Upper lobe of left lung (tissue), 6 donors: ENCODE measurements around the gene USH1C. TPM values are rescaled to one million over a fixed set of nuclear protein-coding genes. Genes with fewer than 3 reads are reported as not detected.

Experiments used
- ATAC-seq, 2 donors: fragments of 200-7000 bp; cut with Tn5 transposase; one replicate each; pipeline ENCODE4 v1.9.1; 2022; ENCODE audit warnings: mild to moderate bottlenecking in 2 of 2, moderate library complexity in 2 of 2; ENCODE audit not compliant: low FRiP score in 2 of 2
- DNase-seq, 2 donors: peaks; one replicate each; pipeline ENCODE4 v3.0.0-alpha.2; 2019 to 2020
- H3K27ac ChIP-seq, 4 donors: fragments of 200-600 bp; sonication (generic); one replicate each; pipeline ENCODE4 v1.5.1; 2016 to 2019
- H3K27me3 ChIP-seq, 4 donors: fragments of 200-600 bp; sonication (generic); one replicate each; pipeline ENCODE4 v1.5.1; 2017 to 2019
- H3K36me3 ChIP-seq, 4 donors: fragments of 200-600 bp; sonication (generic); one replicate each; pipeline ENCODE4 v1.5.1; 2016 to 2019
- H3K4me1 ChIP-seq, 4 donors: fragments of 200-600 bp; sonication (generic); one replicate each; pipeline ENCODE4 v1.5.1; 2018 to 2019
- H3K4me3 ChIP-seq, 4 donors: fragments of 200-600 bp; sonication (generic); one replicate each; pipeline ENCODE4 v1.5.1; 2017 to 2019; ENCODE audit warnings: mild to moderate bottlenecking in 2 of 4, moderate library complexity in 1 of 4
- H3K9me3 ChIP-seq, 4 donors: fragments of 200-600 bp; sonication (generic); one replicate each; pipeline ENCODE4 v1.5.1; 2018 to 2019
- EP300 ChIP-seq, 4 donors: sonication (generic); formaldehyde crosslinking; IDR thresholded peaks; one replicate each; pipeline ENCODE4 v1.5.1; 2017; ENCODE audit warnings: antibody characterized with exemption in 4 of 4, control low read depth in 2 of 4
- POLR2A ChIP-seq, 4 donors: fragments of 450-650 bp; IDR thresholded peaks; one replicate each; pipeline ENCODE4 v1.5.1; 2016 to 2017; ENCODE audit warnings: antibody characterized with exemption in 4 of 4, mild to moderate bottlenecking in 2 of 4
- POLR2AphosphoS5 ChIP-seq, 2 donors: sonication (generic); formaldehyde crosslinking; IDR thresholded peaks; one replicate each; pipeline ENCODE4 v1.5.1; 2017; ENCODE audit warnings: antibody characterized with exemption in 2 of 2
- whole genome bisulfite sequencing, 2 donors: methylation state at CpG; one replicate each; pipeline ENCODE4 v1.1.5; 2017 to 2018; 5-methylcytosine and 5-hydroxymethylcytosine counted together
- total RNA-seq, 6 donors: library from RNA; depleted of rRNA in 4 of 6; stranded (reverse); fragments of >200 nt in 4 of 6; gene quantifications; one replicate each; pipeline versions ENCODE4 v1.1.0 to v1.2.1, GENCODE V29; 2016 to 2021
- TF ChIP-seq, protein P1 (sequence below), 6 experiments: fragments of 450-650 bp in 4 of 6; fragments of 200-600 bp in 2 of 6; sonication (generic) in 2 of 6; IDR thresholded peaks; one replicate each; pipeline ENCODE4 v1.5.1; 2016 to 2019; ENCODE audit warnings: antibody characterized with exemption in 6 of 6
- donor health status: DM: no; HTN: no; CAD: no; lungs with moderate emphysema.
- donor health status: DM: no; HTN: yes; CAD: no; lungs with severe emphysema.

USH1C gene
- total RNA-seq, 6 donors from 2014 or later = 0.20 to 2.5 (median 1.2) TPM; not detected in 3

DNA sequence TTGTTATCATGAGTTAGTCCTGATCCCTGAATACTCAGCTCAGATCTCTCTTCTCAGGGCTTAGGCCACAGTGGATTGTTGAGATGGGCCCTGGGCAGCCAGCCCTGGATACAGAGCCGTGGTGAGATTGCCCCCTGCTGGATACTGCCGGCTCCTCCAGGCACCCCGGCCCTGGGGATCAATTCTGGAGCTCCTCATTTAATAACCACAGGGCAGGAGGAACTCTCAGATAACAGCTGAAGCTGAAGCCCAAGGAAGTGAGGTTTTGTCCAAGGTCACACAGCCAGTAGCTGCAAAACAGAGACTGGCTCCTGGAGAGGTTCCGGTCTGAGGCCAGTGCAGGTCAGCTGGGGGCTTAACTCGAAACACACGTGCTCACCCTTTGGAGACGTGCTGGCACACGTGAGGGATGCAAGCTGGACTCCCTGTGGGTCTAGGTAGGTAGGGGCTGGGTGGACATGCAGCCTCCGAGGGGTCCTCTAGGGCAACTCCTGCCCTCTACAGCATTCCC lies 16.0 kb downstream of the USH1C start:
- H3K36me3 ChIP-seq = no peaks in the 10 kb centered on the region
- H3K27ac ChIP-seq = no peak overlapping the region
- no peak overlapping the region for H3K4me3 ChIP-seq
- no peaks in the 10 kb centered on the region for H3K4me1 ChIP-seq
- ATAC-seq = peak in 1 of 2 donors; percentile 67
- peak; percentile 37 to 40 for DNase-seq
- H3K9me3 ChIP-seq = no peaks in the 10 kb centered on the region
- 56 to 65% methylated on average over 6 to 9 of the region's 9 CpGs for WGBS, 2 donors
- no peaks in the 10 kb centered on the region for H3K27me3 ChIP-seq
- TF ChIP-seq, protein P1, sequence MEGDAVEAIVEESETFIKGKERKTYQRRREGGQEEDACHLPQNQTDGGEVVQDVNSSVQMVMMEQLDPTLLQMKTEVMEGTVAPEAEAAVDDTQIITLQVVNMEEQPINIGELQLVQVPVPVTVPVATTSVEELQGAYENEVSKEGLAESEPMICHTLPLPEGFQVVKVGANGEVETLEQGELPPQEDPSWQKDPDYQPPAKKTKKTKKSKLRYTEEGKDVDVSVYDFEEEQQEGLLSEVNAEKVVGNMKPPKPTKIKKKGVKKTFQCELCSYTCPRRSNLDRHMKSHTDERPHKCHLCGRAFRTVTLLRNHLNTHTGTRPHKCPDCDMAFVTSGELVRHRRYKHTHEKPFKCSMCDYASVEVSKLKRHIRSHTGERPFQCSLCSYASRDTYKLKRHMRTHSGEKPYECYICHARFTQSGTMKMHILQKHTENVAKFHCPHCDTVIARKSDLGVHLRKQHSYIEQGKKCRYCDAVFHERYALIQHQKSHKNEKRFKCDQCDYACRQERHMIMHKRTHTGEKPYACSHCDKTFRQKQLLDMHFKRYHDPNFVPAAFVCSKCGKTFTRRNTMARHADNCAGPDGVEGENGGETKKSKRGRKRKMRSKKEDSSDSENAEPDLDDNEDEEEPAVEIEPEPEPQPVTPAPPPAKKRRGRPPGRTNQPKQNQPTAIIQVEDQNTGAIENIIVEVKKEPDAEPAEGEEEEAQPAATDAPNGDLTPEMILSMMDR (IDR thresholded peaks at IDR 0.05) = peak in 5 of 6 experiments; percentile 40 to 57 (median 51)
- TF ChIP-seq POLR2A (IDR thresholded peaks at IDR 0.05) (no peak), EP300 (IDR thresholded peaks at IDR 0.05) (no peak), POLR2AphosphoS5 (IDR thresholded peaks at IDR 0.05) (no peak)

DNA sequence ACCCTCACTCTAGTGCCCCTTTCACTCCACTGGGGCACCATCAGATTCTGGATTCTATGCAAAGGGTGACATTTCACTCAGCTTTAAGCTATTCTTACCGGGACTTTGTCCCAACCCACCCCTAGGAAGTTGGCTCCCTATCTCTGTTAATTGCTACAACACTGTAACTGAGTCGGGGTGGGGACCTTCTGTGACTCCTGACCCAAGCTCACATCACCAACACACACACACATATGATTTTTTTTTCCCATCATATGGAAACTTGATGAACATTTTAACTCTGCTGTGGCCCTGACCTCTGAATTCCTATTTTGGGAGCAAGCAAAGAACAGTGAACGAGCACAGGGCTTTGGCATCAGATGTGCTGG lies 16.6 kb downstream of the USH1C start:
- no peak for ATAC-seq
- Histone ChIP-seq H3K27ac (no peak overlapping the region), H3K36me3 (no peaks in the 10 kb centered on the region), H3K4me1 (no peaks in the 10 kb centered on the region), H3K4me3 (no peak overlapping the region), H3K9me3 (no peaks in the 10 kb centered on the region), H3K27me3 (no peaks in the 10 kb centered on the region)
- TF ChIP-seq EP300 (IDR thresholded peaks at IDR 0.05) (no peak), POLR2A (IDR thresholded peaks at IDR 0.05) (no peak), POLR2AphosphoS5 (IDR thresholded peaks at IDR 0.05) (no peak)
- TF ChIP-seq, protein P1 (IDR thresholded peaks at IDR 0.05) = no peak
- no peak for DNase-seq
- WGBS, 2 donors = 85 to 86% methylated on average over 3 of the region's 3 CpGs

DNA sequence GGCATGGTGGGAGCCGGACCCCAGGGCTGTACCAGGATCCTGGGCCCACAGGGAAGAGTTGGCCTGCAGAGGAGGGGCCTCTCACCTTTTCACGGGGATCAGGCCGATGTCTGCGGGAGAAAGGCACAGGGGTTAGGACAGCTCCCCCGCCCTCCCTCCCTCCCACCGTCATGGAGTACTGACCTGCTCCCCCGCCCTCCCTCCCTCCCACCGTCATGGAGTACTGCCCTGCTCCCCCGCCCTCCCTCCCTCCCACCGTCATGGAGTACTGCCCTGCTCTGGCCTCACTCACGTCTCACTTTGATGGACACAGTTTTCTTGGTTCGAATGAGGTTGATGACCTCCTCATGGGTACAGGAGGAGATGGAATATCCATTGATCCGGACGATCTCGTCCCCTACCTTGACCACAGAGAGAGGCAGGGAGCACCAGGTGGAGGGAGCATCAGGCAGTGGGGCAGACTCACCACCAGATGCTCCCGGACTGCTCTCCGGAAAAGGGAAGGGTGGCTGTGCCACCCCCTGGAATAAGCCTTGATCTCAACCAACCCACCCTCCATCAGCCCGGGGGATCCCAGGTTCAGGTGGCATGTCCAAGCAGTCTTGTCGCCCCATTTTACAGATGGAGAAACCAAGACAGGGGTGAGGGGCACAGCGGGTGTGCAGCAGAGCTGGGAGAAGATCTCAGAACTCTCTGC lies 17.1 kb downstream of the USH1C start:
- Histone ChIP-seq H3K4me1 (no peaks in the 10 kb centered on the region), H3K27me3 (no peaks in the 10 kb centered on the region), H3K36me3 (no peaks in the 10 kb centered on the region), H3K27ac (no peak overlapping the region), H3K9me3 (no peaks in the 10 kb centered on the region), H3K4me3 (no peak overlapping the region)
- WGBS, 2 donors = 83 to 84% methylated on average over 12 to 18 of the region's 20 CpGs
- ATAC-seq (no peak), DNase-seq (no peak)
- no peak for TF ChIP-seq POLR2AphosphoS5 (IDR thresholded peaks at IDR 0.05)
- TF ChIP-seq, protein P1 (IDR thresholded peaks at IDR 0.05) = no peak

DNA sequence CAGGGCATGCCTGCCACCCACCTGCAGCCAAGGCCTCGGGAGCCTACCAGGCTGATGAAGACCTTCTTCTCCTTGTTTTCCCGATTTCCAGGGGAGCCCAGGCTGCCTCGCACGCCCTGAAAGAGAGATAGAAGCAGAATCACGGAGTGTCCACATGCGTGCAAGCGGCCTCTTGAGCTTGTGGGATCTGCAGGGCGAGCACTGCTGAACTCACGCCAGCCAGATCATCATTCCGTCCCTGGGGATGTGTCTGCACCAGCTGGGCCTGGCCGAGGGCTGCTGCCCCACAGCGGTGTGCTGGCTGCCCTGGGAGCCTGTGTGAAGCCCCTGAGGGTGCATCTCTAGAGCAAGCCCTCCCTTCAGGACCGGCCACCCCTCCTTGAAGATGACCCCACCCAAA lies 17.9 kb downstream of the USH1C start:
- Histone ChIP-seq H3K9me3 (no peaks in the 10 kb centered on the region), H3K27me3 (no peaks in the 10 kb centered on the region), H3K4me3 (no peak overlapping the region), H3K27ac (no peak overlapping the region), H3K36me3 (no peaks in the 10 kb centered on the region), H3K4me1 (no peaks in the 10 kb centered on the region)
- ATAC-seq = no peak
- peak in 1 of 2 donors; percentile 51 for DNase-seq
- 91 to 94% methylated on average over 6 to 13 of the region's 13 CpGs for WGBS, 2 donors
- TF ChIP-seq EP300 (IDR thresholded peaks at IDR 0.05) = no peak
- no peak for TF ChIP-seq POLR2A (IDR thresholded peaks at IDR 0.05)
- no peak for TF ChIP-seq POLR2AphosphoS5 (IDR thresholded peaks at IDR 0.05)
- TF ChIP-seq, protein P1 (IDR thresholded peaks at IDR 0.05) = no peak

DNA sequence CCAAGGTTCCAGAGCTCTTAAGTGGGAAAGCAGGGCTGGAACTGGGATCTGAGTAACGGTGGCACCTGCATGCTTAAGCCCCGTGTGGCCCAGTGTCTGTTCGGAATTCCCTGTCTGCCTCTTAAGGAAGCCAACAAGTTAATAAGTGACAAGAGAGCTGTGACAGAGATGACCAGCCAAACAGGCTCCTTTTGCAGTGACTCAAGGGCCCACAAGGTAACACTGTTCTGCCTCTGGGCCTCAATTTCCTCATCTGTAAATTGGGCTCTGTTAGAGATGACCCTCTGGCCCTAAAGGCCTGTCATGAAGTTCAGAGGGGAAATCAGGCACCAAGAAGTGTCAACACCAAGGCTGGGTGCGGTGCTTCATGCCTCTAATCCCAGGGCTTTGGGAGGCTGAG lies 18.6 kb downstream of the USH1C start:
- no peak for DNase-seq
- ATAC-seq = no peak
- H3K4me3 ChIP-seq = no peak overlapping the region
- no peaks in the 10 kb centered on the region for H3K9me3 ChIP-seq
- TF ChIP-seq POLR2A (IDR thresholded peaks at IDR 0.05) (no peak), POLR2AphosphoS5 (IDR thresholded peaks at IDR 0.05) (no peak), EP300 (IDR thresholded peaks at IDR 0.05) (no peak)
- TF ChIP-seq, protein P1 (IDR thresholded peaks at IDR 0.05) = no peak
- H3K27ac ChIP-seq = no peak overlapping the region
- no peaks in the 10 kb centered on the region for H3K36me3 ChIP-seq
- no peaks in the 10 kb centered on the region for H3K4me1 ChIP-seq
- H3K27me3 ChIP-seq = no peaks in the 10 kb centered on the region
- 78 to 89% methylated on average over 4 of the region's 4 CpGs for WGBS, 2 donors
